SKM-1 (cell line): ENCODE data around the gene COMT.
"Not testable (repeated sequence)": the region's sequence is repeated elsewhere in the genome, so short reads cannot be mapped to it uniquely, and the experiment has no call there.

ENCODE experiments used
- DNase-seq: peaks from one replicate; lab custom pipeline; 2025; ENCODE audit not compliant: unreplicated experiment; lab: John Stamatoyannopoulos, UW

Gene COMT

DNA sequence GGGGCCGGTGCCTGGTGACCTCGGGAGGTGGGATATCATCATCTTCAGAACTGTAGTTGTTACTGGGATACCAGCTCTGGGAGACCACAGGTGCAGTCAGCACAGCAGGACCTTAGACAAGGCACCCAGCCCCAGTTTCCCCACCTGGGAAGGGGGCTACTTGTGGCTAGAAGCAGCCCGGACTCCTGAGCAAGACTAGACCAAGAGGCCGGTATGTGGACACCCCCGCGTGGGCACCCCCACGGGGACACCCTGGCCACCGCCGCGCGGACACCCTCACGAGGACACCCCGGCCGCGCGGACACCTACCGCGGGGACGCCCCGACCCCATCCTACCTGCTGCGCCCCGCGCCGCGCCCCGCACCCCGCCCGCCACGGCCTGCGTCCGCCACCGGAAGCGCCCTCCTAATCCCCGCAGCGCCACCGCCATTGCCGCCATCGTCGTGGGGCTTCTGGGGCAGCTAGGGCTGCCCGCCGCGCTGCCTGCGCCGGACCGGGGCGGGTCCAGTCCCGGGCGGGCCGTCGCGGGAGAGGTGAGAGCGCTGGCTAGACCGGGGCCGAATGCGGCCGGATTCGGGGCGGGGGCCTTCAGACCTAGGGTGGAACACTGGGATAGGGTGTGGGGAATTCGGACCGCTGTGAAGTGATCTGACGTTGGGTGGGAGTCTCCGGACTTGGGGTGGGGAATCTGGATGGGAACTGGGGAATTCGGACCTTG is at the start of gene COMT, which contains the start of gene TXNRD2:
COMT (plus strand) TSS at position 408 of the 718 bp plus-strand sequence. CDS start 20,755 bp downstream, outside the sequence.
TXNRD2 (minus strand) TSS at position 454 of the 718 bp plus-strand sequence; CDS start at position 439, 15 bp downstream.
- no peak for DNase-seq

GRCh38 chr22:19892257-19892879 is 49.2 kb upstream of the COMT start:
- no peak for DNase-seq

DNA sequence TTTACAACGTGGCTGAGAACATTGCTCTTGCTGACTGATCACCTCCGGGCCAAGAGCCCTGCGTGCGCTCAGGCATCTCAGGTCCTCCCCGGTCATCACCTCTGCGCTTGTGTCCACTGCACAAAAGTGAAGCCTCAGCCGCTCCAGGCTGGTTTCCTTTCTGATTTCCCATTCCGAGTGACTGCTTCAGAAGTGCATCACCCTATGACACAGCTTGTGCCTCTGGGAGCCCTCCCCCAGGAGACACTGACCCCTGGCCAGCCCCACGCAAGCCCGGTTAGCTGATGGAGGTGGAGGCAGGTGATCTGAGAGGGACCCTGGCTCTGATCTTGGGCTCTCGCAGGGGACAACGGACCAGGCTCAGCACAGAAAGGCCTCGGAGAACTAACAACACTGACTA is 48.6 kb upstream of the COMT start:
- DNase-seq: no peak

GRCh38 chr22:19893363-19893762 is 48.2 kb upstream of the COMT start:
- no peak for DNase-seq

DNA sequence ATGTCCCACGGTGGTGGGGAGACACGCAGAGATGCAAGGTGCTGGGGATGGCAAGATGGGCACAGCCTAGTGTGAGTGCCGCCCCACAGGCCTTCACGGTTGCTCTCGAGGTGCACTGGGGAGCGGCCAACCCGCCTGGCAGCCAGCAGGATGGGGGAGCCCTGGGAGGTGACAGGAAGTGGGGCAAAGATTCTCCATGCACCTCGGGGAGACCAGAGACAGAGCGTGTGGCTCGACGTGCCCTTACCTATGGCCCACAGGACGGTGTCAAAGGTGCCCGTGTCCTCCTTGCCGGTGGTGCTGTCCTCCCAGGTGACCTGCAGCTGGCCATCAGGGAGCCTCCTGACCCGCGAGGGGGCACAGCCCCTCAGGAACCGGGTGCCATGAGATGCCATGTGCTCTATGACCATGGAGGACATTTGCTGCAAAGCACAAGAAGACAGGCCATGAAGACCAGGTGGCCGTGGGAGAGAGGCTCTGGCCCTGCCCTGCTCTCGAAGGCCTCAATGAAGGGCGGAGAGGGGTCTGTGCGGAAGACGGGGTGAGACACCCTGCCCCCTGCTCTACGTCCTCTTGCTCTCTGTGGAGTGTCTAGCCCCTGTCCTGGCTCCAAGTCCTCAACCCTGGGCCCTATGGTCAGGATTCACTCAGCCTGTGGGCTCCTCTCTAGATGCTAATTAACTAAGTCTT is 46.3 kb upstream of the COMT start:
- DNase-seq: no peak

DNA sequence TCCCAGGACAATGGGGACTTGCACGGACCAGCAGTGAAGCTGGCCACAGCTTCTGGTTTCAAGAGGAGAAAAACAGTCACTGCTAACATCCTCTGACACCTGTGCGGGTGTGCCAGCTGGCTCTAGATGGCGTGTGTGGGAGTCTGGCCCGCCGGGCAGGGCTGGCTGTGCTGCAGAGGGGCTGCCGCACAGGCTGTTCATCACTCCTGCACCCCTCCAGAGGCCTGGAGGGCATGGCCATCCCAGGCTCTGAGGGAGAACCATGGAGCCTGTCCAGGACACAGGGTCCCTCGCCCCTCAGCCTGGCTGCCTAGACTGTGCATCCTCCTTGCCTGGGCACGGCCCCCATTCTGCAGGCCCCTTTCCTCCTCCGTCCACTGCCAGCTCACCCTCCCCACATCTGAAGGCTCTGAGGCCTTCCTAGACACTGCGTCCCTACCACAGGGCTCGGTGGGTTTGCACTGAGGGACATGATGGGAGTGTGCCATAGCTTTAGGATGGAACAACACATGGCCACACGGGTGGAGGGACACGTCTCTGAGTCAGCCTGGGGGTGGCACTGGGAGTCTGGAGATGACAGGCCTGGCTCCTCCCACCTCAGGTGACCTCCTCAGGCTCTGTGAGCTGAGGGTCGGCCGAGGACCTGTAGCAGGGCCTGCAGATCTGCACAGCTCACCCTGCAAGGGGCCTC is 44.8 kb upstream of the COMT start:
- DNase-seq: no peak

DNA sequence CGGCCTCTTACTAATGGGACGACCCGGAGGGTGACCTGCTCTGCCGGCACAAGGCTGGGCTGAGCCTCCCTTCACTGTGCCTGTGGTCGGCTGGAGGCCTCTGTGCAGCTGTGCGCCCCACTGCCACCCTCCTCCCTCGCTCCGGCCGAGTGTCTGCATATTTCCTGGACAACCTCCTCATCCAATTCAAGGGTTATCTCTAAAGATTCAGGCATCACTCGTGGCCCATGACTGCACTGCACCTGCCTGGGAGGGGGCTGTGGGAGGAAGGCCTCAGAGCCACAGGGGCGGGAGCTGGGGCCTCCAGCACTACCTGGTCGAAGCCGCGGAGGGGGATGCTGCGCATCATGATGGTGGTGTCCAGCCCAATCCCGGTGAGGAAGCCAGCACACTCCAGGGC is 43.8 kb upstream of the COMT start:
- DNase-seq: no peak

GRCh38 chr22:19898145-19898544 is 43.4 kb upstream of the COMT start:
- no peak for DNase-seq

- no peak for DNase-seq
These were observed 42.6 kb upstream of the COMT start for GRCh38 chr22:19898831-19899567.

DNA sequence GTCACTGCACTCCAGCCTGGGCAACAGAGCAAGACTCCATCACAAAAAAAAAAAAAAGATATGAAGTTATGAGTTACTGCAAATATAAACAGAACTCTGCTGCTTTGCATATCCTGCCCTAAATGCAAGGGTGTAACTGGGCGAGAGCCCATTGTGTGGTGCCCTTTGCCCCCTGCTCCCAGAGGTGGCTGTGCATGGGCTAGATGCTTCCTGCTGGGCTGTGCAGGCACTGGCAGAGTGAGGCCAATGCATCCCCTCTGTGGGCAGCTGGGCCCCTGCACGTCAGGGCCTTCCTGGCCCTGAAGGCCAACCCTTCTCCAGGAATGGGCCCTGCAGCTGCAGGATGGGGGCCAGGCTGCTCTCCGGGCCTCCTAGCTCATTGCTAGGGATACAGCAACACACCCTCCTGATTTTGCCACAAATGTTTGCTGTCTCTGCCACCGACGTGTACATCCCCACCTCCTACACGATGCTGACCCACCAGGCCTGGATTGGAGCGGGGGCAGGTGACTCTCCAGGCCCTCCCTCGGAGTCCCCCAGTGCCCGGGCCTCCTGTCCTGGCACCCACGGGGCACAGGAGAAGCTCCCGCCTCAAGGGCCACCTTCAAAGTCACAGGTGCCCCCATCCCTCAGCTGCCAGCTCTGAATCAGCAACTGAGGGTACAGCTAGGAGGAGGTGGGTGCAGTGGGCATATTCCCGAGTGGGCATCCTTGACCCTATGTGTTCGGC is 40.7 kb upstream of the COMT start:
- no peak for DNase-seq

- no peak for DNase-seq
These were observed 39.9 kb upstream of the COMT start for GRCh38 chr22:19901577-19902244.

DNA sequence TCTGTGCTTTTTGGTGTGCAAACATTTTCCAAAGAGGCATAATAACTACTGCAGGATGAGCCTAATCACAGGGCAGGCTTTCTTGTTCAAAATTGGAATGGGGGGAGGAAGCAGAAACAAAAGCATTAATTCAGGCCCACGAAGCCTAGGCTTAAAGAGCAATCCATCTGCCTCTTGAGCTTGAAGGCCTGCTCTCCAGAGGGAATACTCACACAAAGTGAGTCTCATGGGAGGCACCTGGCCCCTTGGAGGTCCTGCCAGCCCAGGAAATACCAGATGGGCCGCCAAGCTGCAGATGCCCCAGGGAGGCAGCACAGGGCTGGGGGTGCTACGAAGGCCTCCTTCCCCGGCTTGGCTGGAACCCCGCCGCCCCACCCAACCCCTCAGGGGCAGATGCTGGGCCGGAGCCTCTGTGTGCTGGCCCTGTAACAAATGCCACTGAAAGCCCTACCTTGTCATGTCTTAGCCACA is 39.3 kb upstream of the COMT start:
- DNase-seq: no peak

- DNase-seq: no peak
These were observed 38.5 kb upstream of the COMT start for GRCh38 chr22:19903031-19903430.

GRCh38 chr22:19903513-19903912 is 38.1 kb upstream of the COMT start:
- DNase-seq: no peak

- no peak for DNase-seq
These were observed 37.3 kb upstream of the COMT start for GRCh38 chr22:19904174-19904856.

- no peak for DNase-seq
These were observed 36.6 kb upstream of the COMT start for GRCh38 chr22:19904935-19905334.

DNA sequence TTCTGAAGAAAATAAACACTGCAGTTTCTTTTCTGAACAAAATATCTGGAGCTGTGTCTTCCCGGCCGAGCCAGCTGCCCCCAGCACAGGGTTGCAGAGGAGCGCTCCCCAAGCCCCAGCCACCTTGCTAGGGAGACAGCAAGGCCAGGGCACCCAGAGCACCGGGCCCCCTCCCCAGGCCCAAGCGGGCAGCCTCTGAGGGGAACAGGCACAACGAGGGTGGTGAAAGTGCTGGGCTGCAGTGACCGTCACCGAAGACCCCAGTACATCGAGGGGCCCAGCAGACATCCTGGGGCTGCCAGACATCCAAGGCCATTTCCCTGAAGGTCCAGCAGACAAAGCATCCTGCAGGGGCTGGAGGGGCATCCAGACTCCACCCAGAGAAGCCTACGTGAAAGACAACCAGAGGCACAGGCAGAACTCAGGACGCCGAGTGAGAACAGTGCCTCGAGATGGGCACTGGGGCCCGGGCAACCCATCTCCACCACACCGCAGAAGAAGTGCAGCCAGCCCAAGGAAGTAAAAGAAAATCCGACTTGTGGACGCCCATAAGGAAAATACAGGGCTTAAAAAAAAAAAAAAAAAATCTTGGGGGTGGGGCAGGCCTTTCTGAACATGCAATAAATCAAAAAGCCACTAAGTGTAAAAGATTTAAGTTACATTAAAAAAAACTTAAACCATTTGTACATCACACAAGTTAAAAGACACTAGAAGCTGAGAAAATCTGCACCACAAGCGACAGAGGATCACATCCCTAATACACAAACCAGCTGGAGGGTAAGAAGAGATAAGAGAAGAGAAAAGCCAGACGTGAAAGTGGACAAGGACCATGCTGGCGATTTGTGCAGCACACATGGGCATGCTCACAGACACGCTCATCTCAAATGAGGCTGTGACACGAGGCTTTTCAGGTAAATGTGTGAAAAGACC is 36.0 kb upstream of the COMT start:
- no peak for DNase-seq

GRCh38 chr22:19906864-19907263 is 34.7 kb upstream of the COMT start:
- not testable (repeated sequence) for DNase-seq
